ENCODE measurements around the gene ERGIC2. TPM values are rescaled to one million over a fixed set of nuclear protein-coding genes. Genes with fewer than 3 reads are reported as not detected.
A peak's percentile ranks its signal among the peaks of the same experiment; 100 is the strongest.

ERGIC2 gene
- total RNA-seq, 1 donor from 2014 or later: 108 TPM

DNA sequence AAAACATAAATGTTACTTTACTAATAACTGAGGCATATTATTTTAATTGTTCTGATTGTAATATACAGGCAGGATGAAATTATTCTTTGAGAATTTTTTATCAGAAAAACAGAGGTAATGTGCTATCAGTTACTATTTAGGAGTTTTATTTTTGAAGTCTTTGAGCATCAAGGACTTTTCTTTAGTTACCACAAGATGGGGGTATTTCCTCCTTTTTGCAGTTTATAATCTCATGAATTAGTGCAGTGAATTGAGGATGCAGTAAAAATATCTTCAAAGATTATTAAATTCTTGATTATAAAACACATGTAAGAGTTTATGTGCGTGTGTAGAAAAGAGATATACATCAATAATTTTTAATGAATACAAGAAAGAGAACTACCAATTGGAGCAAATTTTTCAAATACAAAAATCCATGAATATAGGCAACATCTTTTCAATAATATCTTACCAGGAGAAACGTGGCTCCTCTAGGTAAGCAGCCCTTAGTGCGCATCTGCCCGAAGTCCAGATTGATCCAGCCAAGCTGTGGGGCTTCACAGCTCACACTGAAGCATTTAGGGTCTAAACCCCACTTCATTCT, 71.6 kb downstream of the ERGIC2 start:
- H3K4me3 ChIP-seq: no peak overlapping the region
- DNase-seq (ENCODE audit: low spot score): no peak
- no peaks in the 10 kb centered on the region for H3K27me3 Mint-ChIP-seq (ENCODE audit: insufficient read depth, low read depth)
- no peaks in the 10 kb centered on the region for H3K9me3 ChIP-seq (ENCODE audit: low read depth)
- H3K27ac Mint-ChIP-seq: no peak overlapping the region
- H3F3A ChIP-seq (ENCODE audit: low read depth): no peaks in the 10 kb centered on the region
- H3K9me3 Mint-ChIP-seq: no peaks in the 10 kb centered on the region
- H3K4me3 Mint-ChIP-seq: no peak overlapping the region
- no peaks in the 10 kb centered on the region for H3K4me1 Mint-ChIP-seq
- H3K36me3 Mint-ChIP-seq: no peaks in the 10 kb centered on the region
- no peak overlapping the region for H3K27ac ChIP-seq
- H3K27me3 ChIP-seq: no peaks in the 10 kb centered on the region
- H4K20me1 ChIP-seq (ENCODE audit: low read depth): no peaks in the 10 kb centered on the region
- H3K4me1 ChIP-seq: no peaks in the 10 kb centered on the region
- no peak overlapping the region for H3K9ac ChIP-seq
- H3K36me3 ChIP-seq: no peaks in the 10 kb centered on the region
- H2AFZ ChIP-seq (replicated peaks): no peak overlapping the region
- H3K4me2 ChIP-seq: no peak overlapping the region
- H3K79me2 ChIP-seq (ENCODE audit: low read depth): no peaks in the 10 kb centered on the region
- TF ChIP-seq, protein P1, sequence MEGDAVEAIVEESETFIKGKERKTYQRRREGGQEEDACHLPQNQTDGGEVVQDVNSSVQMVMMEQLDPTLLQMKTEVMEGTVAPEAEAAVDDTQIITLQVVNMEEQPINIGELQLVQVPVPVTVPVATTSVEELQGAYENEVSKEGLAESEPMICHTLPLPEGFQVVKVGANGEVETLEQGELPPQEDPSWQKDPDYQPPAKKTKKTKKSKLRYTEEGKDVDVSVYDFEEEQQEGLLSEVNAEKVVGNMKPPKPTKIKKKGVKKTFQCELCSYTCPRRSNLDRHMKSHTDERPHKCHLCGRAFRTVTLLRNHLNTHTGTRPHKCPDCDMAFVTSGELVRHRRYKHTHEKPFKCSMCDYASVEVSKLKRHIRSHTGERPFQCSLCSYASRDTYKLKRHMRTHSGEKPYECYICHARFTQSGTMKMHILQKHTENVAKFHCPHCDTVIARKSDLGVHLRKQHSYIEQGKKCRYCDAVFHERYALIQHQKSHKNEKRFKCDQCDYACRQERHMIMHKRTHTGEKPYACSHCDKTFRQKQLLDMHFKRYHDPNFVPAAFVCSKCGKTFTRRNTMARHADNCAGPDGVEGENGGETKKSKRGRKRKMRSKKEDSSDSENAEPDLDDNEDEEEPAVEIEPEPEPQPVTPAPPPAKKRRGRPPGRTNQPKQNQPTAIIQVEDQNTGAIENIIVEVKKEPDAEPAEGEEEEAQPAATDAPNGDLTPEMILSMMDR (IDR thresholded peaks at IDR 0.05): peak; percentile 59
- TF ChIP-seq EZH2phosphoT487 (IDR thresholded peaks at IDR 0.05): no peak

DNA sequence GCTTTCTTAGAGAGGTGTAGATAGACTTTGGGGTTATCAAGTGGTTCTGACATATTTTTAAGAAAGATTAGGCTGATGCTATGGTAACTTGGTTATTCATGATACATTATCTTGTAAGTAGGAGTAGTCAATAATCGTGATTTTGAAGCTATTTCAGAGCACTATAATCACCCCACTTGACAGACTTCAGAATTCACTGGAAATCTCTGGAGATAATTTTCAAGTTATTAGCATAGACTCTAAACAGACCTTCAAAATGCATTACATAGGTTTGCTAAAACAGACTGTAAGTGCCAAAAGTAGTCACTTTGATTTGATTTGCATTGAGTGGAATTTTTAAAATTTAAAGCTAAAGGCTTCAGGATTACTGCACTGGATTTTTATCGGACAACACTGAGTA, 74.3 kb downstream of the ERGIC2 start:
- Mint-ChIP-seq H3K4me3 (no peak overlapping the region), H3K36me3 (no peaks in the 10 kb centered on the region), H3K27me3 (ENCODE audit: insufficient read depth, low read depth) (no peaks in the 10 kb centered on the region), H3K4me1 (no peaks in the 10 kb centered on the region), H3K9me3 (no peaks in the 10 kb centered on the region), H3K27ac (no peak overlapping the region)
- Histone ChIP-seq H4K20me1 (ENCODE audit: low read depth) (no peaks in the 10 kb centered on the region), H2AFZ (replicated peaks) (no peak overlapping the region), H3K9me3 (ENCODE audit: low read depth) (no peaks in the 10 kb centered on the region), H3K79me2 (ENCODE audit: low read depth) (no peaks in the 10 kb centered on the region), H3F3A (ENCODE audit: low read depth) (no peaks in the 10 kb centered on the region), H3K36me3 (no peaks in the 10 kb centered on the region), H3K9ac (no peak overlapping the region), H3K4me2 (no peak overlapping the region), H3K4me3 (no peak overlapping the region), H3K4me1 (no peaks in the 10 kb centered on the region), H3K27me3 (no peaks in the 10 kb centered on the region), H3K27ac (no peak overlapping the region)
- TF ChIP-seq EZH2phosphoT487 (IDR thresholded peaks at IDR 0.05) (no peak), EZH2 (IDR thresholded peaks at IDR 0.05) (no peak)
- TF ChIP-seq, protein P1 (IDR thresholded peaks at IDR 0.05): no peak
- no peak for DNase-seq (ENCODE audit: low spot score)

DNA sequence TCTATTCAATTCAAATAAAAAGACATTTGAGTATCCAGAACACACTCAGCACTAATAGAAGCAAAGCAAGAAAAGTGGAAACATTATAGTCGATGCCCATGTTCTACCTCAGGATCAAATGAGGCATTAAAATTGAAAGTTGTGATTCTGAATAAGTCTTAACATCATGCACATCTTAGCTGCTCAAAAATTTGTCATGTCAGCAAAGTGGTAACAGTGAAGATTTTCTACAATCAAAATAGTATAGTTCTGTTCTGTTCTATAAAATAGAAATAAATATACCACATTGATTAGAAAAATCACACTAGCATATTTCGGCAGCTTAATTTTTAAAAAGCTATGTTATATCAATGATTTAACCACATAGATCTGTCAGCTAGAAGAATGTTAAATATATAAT, 74.7 kb downstream of the ERGIC2 start:
- H3K27ac Mint-ChIP-seq: no peak overlapping the region
- H3K27ac ChIP-seq: no peak overlapping the region
- no peaks in the 10 kb centered on the region for H3K36me3 Mint-ChIP-seq
- no peak overlapping the region for H2AFZ ChIP-seq (replicated peaks)
- no peak overlapping the region for H3K9ac ChIP-seq
- no peaks in the 10 kb centered on the region for H3K27me3 Mint-ChIP-seq (ENCODE audit: insufficient read depth, low read depth)
- H3K4me1 Mint-ChIP-seq: no peaks in the 10 kb centered on the region
- no peaks in the 10 kb centered on the region for H3K27me3 ChIP-seq
- H3K36me3 ChIP-seq: no peaks in the 10 kb centered on the region
- H4K20me1 ChIP-seq (ENCODE audit: low read depth): no peaks in the 10 kb centered on the region
- H3K9me3 ChIP-seq (ENCODE audit: low read depth): no peaks in the 10 kb centered on the region
- H3K4me2 ChIP-seq: no peak overlapping the region
- H3K4me3 ChIP-seq: no peak overlapping the region
- no peaks in the 10 kb centered on the region for H3F3A ChIP-seq (ENCODE audit: low read depth)
- no peaks in the 10 kb centered on the region for H3K9me3 Mint-ChIP-seq
- TF ChIP-seq, protein P1 (IDR thresholded peaks at IDR 0.05): no peak
- no peak for TF ChIP-seq EZH2phosphoT487 (IDR thresholded peaks at IDR 0.05)
- no peak for TF ChIP-seq EZH2 (IDR thresholded peaks at IDR 0.05)
- no peak for DNase-seq (ENCODE audit: low spot score)
- no peak overlapping the region for H3K4me3 Mint-ChIP-seq
- no peaks in the 10 kb centered on the region for H3K79me2 ChIP-seq (ENCODE audit: low read depth)
- no peaks in the 10 kb centered on the region for H3K4me1 ChIP-seq

Data from neural progenitor cell (in vitro differentiated cells).